ENCODE data around the gene TMEM164.
"Not testable (repeated sequence)": the region's sequence is repeated elsewhere in the genome, so short reads cannot be mapped to it uniquely, and the experiment has no call there.

Gene TMEM164

DNA sequence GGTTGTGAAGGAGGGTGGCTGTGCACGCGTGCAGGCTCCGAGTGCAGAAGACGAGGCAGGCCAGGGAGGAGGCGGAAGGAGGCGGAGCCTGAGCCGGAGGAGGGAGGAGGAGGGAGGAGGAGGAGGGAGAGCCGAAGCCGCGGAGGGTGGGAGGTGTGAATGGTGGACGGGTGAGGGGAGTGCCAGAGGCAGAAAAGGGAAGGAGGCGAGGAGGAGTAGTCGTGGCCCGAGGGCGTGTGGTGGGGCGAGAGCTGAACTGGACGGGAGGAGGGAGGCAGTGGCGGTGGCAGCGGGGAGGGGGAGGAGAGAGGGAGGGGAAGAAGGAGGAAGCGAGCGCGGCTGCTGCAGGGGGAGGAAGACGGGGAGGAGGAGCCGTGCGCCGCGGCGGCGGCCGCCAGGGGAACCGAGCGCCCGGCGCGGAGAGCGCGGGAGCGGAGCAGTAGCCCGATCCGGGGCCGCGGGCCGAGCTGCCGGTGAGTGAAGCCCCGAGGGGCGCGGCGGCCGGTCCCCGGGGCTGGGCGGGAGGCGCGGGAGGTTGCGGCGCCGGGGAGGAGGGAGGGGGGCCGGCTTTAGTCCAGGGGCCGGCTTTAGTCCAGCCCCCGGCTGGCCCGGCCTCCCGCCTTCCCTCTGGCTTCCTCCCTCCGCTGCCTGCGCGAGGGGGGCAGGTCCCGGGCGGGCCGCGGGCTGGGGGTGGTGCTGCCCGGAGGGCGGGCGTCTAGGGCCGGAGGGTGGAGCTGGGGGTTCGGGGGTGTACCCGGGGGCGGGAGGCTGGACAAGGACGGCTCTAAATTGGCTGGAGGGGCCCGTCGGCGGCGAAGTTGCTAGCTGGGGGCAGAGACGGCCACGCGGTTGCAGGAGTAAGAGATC lies at the start of gene TMEM164:
TSS of gene TMEM164 (plus strand) at position 815 of the 867 bp plus-strand sequence. CDS start 661 bp downstream, outside the sequence.
- in situ Hi-C loops (cut with MboI; ENCODE audit: low sequenced_read_pairs): no loop called here

DNA sequence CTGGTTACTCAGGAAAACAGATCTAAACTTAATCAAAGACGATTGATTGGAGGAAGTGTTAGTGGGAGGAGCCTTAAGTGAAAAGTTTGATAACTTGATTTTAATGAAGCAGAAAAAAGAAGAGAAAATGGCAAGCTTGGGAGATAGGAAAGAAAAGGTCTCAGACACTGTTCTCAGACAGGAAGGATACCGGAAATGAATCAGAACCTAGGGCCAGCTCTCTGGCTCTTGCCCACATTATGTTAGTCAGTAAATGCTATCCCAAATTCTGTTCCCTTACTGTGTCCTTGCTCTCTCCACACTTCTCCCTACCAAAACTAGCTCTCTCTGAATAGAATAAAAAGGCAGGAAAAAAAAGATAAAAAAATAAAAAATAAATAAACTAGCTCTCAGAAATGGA lies 48.6 kb upstream of the TMEM164 start:
- in situ Hi-C loops (cut with MboI; ENCODE audit: low sequenced_read_pairs): no loop called here

DNA sequence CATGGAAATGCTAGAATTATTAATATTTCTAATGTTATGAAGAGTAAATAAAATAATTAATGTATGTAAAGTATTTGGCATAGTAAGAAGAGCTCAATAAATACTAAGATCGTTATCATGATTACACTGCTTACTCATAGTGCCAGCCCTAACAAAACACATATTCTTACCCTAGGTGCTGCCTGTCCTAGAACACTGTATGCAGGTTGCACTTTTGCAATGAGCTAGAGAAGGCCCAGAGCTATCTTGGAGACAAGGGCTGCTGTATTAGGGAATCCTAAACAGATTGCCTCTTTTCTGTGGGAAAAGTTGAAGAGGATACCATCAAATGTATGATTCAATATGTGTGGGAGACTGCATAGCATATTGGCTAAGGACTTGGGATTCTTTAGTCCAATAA lies 48.0 kb upstream of the TMEM164 start:
- in situ Hi-C loops (cut with MboI; ENCODE audit: low sequenced_read_pairs): no loop called here

DNA sequence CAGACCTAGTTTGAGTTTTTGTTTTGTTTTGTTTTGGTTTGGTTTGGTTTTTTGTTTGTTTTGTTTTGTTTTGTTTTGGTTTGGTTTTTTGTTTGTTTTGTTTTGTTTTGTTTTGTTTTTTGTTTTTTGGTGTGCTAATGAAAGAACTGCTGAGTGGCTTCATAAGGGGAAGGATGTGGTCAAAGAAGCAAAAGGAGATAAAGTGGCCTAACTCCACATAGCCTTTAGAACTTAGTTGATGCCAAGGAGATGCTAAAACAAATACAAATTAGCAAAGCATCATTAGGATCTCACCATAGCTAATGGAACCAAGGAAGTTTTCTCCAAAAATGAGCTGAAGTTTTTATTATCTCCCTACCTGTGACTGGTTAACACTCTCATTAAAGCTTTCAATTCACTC lies 44.6 kb upstream of the TMEM164 start:
- in situ Hi-C loops (cut with MboI; ENCODE audit: low sequenced_read_pairs): no loop called here

DNA sequence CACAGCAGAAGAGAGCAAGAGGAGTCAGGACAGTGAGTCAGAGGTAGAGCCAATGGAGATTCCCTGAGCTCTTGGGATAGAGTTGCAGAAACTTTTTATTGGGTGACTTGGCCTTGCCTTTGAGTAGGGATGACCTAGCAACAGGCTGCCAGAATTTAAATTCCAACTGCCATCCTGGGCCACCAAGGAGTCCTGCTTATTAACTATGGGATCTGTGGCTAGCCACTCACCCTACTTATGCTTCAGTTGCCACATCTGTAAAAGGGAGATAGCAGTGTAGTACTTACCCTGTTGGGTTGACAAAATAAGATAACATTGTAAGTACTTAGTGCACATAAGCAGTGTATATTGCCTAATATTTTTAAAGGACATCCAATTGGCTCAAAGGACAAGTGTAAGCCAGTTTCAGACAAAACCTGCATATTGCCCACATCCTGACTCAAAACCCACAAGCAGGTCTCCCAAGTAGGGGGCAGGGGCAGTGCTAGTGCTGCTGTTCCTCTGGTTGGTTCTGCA lies 43.5 kb upstream of the TMEM164 start:
- in situ Hi-C loops (cut with MboI; ENCODE audit: low sequenced_read_pairs): no loop called here

DNA sequence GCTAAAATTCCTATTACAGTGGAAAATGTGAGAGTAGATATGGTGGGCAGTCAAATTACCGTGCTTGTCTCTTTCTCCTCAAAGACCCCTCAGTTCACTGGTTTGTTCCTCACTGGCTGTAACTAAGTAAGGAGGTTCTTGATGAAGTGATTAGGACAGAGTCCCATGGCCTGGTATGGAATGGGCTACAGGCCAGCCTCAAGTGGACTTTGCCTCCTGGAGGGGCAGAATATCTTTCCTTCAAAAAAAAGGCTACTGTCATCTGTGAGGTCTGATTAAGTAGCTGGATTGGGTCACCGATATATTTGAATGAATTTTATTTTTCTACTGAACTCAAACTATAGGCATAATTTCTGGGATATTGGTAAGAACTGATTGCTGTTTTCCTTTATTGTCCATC lies 38.5 kb upstream of the TMEM164 start:
- in situ Hi-C loops (cut with MboI; ENCODE audit: low sequenced_read_pairs): no loop called here

DNA sequence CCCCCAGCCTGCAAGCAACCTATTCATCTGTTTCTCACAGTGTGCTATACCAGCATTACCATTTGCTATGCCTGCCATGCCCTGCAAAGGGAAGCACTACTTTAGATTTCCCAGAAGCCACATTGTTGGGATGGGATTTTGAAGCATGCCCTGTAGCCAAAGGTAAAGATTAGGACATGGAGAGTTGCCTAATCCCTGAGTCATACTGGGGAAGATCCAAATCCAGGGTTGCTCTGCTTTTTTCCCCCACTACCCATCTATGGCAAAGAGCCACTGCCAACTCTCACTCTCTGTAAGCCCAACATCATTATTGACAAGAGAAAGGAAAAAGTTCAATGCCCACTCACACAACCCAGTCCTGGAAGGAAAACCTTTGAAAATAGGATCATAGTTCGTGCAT lies 36.7 kb upstream of the TMEM164 start:
- in situ Hi-C loops (cut with MboI; ENCODE audit: low sequenced_read_pairs): no loop called here

DNA sequence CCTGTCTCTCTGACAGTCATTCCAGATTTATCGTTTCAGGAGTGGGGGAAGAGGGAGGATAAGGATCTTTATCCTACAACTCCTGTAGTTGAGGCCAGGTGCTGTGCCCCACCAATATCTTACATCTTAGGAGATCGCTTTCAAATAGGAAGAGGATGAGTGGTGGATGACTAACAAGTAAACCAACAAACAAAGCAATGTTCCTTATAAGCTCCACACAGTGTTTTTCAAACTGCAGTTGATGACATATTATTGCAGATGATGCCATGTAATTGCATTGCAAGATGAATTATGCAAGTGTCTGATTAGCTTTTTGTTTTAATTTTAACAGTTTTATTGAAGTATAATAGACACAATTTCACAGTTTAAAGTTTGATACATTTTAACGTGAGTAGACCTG lies 35.8 kb upstream of the TMEM164 start:
- in situ Hi-C loops (cut with MboI; ENCODE audit: low sequenced_read_pairs): no loop called here

DNA sequence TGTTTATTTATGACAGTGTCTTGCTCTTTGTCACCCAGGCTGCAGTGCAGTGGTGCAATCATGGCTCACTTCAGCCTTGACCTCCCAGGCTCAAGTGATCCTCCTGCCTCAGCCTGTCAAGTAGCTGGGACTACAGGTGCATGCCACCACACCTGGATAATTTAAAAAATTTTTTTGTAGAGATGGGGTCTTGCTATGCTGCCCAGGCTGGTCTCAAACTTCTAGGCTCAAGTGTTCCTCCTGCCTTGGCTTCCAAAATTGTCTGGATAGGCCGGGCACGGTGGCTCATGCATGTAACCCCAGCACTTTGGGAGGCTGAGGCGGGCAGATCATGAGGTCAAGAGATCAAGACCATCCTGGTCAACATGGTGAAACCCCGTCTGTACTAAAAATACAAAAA lies 32.1 kb upstream of the TMEM164 start:
- in situ Hi-C loops (cut with MboI; ENCODE audit: low sequenced_read_pairs): not testable (repeated sequence)

DNA sequence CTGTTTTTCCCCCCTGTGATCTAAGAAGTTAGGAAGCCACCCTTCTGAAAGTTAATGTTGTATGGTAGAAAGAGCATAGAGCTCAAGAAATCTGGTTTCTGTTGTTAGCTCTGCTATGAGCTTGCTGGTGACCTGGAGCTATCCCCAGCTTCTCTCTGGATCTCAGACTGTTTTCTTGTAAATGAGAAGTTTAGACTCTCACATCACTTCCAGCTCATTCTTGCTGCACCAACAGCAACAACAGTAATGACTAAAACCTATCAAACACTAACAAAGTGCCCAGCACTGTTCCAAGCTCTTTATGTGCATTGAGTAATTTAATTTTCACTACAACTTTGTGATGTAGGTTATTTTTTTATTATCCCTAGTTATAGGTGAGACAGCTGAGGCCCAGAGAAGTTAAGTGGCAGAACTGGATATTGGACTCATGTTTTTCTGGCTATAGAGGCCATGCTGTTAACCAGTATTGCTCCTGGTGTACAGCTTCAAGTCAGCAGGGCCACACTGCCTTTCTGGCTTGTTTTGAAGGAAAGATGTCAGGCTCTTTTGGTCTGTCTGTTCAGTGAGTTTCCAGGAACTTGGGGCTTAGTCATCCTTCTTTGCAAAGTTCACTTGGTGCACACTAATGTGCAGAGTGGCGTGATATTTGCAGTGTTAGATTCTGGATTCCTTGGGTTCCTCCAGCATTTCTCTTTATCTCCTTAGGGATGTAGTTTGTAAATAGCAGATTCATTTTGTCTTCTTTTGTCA lies 27.8 kb upstream of the TMEM164 start:
- in situ Hi-C loops (cut with MboI; ENCODE audit: low sequenced_read_pairs): no loop called here

DNA sequence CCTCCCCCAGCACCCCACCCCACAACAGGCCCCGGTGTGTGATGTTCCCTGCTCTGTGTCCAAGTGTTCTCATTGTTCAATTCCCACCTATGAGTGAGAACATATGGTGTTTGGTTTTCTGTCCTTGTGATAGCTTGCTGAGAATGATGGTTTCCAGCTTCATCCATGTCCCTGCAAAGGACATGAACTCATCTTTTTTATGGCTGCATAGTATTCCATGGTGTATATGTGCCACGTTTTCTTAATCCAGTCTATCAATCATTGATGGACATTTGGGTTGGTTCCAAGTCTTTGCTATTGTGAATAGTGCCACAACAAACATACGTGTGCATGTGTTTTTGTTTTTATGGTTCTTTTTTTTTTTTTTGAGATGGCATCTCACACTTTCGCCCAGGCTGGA lies 17.7 kb upstream of the TMEM164 start:
- in situ Hi-C loops (cut with MboI; ENCODE audit: low sequenced_read_pairs): not testable (repeated sequence)

DNA sequence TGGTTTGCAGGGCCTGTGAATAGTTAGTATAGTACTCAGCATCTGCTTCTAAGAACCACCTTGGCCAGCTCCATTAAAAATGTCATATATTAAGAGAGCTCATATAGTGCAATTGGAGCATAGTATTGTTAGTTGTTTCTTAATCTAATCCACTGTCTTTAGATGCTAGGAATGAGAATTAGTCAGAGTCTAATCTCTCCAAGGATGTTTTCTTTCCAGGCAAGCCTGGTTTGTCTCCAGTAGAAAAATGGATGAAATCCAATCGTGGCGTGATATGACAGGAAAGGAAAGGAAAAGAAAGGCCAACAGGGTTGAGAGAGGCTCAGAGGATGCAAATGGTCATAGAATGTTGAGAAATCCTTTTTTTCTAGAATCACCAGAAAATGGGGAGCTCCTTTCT lies 15.0 kb upstream of the TMEM164 start:
- in situ Hi-C loops (cut with MboI; ENCODE audit: low sequenced_read_pairs): no loop called here

DNA sequence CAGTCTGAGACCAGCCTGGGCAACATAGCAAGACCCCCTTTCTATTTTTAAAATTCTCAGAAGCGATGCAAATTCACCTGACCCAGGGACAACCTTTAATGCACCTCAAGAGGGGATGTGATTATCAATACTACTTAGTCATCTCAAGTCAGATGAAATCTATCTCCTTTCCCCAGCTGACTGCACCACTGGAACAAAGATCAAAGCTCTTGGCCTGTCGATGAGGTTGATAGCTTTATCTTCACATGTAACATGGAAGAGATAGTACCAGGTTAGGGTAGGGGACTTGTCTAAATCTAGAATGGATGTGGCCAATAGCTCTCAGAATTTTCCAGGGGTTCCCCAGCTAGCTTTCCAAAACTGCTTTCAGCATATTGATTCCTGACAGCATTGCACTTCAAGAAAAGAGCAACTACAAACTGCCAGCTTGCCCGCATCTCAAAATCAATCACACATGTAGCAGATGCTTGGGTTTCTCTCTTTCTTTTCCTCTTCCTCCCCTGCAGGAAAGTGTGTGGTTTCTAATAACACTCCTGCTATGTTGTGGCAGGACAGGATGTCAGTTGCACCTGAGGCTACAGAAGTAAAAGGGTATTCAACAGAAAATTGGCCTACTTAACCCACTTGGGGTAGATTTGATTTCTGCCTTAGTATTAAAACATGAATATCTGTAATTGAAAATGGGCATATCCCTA lies 12.2 kb upstream of the TMEM164 start:
- in situ Hi-C loops (cut with MboI; ENCODE audit: low sequenced_read_pairs): no loop called here

DNA sequence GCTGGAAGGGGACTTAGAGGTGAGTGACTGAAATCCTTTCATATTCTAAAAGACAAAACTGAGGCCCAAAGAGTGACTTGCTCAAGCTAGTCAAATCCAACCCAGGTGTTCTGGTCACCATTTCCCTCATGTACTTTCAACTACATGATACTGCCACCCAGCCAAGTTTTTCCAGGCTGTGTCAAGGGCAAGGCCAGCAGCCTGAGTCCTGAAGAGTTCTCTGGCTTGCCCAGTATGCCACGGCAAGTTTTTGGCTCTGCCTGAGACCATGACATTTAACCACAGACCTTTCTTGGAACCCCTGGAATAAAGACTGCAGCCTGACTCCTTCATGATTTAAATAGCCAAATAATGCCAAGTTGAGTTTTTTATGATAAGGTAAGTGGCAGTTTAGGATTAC lies 10.7 kb upstream of the TMEM164 start:
- in situ Hi-C loops (cut with MboI; ENCODE audit: low sequenced_read_pairs): no loop called here

DNA sequence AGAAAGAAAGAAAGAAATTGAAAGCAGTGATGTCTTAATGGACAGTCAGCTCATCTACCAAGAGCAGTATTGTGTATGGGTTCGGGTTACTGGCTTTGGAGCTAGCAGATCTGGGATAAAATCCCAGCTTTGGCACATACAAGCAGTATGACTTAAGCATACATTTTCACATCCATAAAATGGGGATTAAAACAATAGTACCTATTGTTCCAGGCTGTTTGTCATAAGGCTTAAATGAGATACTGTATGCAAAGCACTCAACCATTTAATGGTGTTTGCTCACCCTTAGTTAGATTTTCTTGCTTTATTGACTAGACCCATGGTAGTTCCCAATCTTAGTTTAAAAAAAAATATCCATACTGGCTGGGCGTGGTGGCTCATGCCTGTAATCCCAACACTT lies 7.8 kb upstream of the TMEM164 start:
- in situ Hi-C loops (cut with MboI; ENCODE audit: low sequenced_read_pairs): no loop called here

DNA sequence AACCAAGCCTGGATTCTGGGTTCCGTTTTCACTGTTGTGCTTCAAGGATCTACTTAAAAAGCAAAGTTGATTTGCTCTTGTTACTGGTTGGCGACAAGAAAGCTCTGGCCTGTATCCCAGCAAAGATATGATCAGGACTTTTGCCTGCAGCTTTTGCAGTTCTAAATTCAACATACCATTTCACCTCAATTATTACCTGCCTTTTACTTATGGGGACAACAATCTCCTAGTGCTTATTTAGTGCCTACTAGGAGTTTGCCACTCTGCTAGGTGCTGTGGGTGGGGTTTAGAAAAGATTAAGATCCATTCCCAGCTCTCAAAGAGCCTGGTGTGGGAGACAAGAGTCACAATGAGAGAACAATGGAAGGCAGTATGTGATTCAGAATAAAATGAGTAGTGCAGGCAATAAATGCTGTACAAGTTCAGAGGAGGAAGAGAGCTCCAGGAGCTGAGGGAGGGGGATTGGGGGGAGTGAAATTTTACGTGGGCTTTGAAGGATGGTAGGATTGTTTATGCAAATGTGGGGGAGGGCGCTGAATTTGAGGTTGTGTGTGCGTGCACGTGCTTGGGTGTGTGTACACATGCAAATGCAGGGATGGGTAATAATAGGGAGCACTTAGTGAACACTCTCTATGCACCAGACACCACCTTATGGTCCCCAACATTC lies 5.0 kb upstream of the TMEM164 start:
- in situ Hi-C loops (cut with MboI; ENCODE audit: low sequenced_read_pairs): no loop called here

DNA sequence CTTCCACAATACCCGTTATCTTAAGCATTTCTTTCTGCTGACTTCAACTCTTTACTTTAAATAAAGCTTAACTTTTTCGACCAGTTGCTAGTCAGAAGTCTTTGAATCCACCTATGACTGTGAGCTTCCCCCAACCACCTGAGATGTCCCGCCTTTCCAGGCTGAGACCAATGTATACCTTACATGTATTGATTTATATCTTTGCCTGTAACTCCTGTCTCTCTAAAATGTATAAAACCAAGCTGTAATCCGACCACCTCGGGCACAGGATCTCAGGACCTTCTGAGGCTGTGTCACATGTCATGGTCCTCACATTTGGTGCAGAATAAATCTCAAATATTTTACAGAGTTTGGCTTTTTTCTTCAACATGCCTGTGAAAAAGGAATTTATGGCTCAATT lies 2.9 kb upstream of the TMEM164 start:
- in situ Hi-C loops (cut with MboI; ENCODE audit: low sequenced_read_pairs): no loop called here

DNA sequence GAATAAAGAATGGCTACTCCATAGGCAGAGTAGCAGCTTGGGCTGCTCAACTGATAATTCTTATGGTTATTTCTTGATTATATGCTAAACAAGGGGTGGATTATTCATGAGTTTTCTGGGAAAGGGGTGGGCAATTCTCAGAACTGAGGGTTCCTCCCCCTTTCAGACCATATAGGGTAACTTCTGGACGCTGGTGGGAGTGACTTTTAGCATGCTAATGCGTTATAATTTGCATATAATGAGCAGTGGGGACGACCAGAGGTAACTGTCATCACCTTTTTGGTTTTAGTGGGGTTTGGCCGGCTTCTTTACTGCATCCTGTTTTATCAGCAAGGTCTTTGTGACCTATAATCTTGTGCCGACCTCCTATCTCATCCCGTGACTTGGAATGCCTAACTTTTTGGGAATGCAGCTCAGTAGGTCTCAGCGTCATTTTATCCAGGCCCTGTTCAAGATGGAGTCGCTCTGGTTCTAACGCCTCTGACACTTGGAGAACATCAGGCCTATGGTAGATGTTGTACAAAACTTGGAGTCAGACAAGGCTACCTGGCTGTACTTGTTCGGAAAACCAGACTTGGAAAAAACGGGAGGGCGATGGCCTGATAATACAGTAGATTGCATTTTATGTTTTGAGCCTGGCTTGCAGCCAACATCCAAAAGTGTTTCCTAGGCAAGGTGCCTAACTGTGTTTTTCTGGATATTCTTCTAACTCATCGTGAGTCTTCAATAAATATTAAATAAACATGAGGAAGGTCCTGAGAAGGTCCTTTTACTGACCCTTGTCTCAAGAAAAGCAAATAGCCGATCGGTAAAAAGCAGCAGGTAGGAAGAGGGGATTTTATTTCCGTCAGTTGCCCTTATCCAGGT lies 1.8 kb upstream of the TMEM164 start:
- in situ Hi-C loops (cut with MboI; ENCODE audit: low sequenced_read_pairs): no loop called here

DNA sequence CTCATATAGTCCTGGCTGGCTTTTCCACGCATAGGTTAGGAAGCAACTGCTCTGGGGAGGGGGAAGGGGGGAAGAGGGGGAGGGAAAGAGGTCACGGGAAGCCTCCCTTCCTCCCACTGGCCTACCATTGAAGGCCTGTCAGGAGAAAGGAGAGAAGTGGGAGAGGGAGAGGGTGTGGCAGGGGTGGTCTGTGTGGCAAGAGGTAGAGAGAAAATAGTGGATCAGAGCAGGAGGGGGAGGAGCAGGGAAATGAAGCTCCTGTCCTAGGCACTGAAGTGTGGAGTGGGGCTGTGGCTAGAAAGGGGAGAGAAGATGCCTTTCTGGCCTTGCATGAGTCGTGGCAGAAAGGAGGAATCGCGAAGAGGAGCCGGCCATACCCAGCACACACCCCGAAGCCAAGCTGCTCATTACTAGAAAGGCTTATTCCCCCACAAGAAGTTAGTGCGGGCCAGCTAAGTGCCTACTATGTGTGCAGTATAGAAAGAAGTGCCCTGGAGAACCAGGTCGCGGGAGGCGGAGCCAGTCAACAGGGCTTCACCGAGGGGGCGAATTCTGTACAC lies 1.1 kb upstream of the TMEM164 start:
- in situ Hi-C loops (cut with MboI; ENCODE audit: low sequenced_read_pairs): no loop called here

All from HL-60/S4 (cell line).